SK-N-SH (cell line): ENCODE results near the gene NUP43.

Experiments used
- CTCF ChIP-seq: fragments of 200-600 bp; sonication (generic); IDR thresholded peaks from 2 replicates; pipeline ENCODE4 v1.6.1; 2017; ENCODE audit warnings: antibody characterized with exemption, mild to moderate bottlenecking, moderate library complexity
- EZH2phosphoT487 ChIP-seq: fragments of 200-600 bp; sonication (generic); IDR thresholded peaks from 2 replicates; pipeline ENCODE4 v1.6.1; 2017; ENCODE audit warnings: low read depth, mixed run types, mild to moderate bottlenecking, antibody characterized with exemption, moderate library complexity, borderline replicate concordance
- MEF2A ChIP-seq: IDR thresholded peaks from 2 replicates; pipeline ENCODE4 v1.4.0; 2012; ENCODE audit warnings: low read depth, borderline replicate concordance
- RCOR1 ChIP-seq: fragments of 150-350 bp; IDR thresholded peaks from 2 replicates; pipeline ENCODE4 v1.6.1; 2017; ENCODE audit warnings: antibody characterized with exemption, low read length
- TAF1 ChIP-seq: IDR thresholded peaks from 2 replicates; pipeline ENCODE4 v1.6.1; 2012; ENCODE audit warnings: low read depth, mild to moderate bottlenecking, low read length, moderate library complexity, borderline replicate concordance

- TF ChIP-seq RCOR1, result no peak
- TF ChIP-seq EZH2phosphoT487, result no peak
- TF ChIP-seq TAF1, result no peak
- TF ChIP-seq MEF2A, result no peak
- TF ChIP-seq CTCF, result no peak
Measured at GRCh38 chr6:149783551-149783950, 37.2 kb upstream of the NUP43 start.
